PC-9 (cell line): ENCODE results near the gene PRCC. TPM values are rescaled to one million over a fixed set of nuclear protein-coding genes. Genes with fewer than 3 reads are reported as not detected.

Experiments used
- BruUV-seq: library from RNA; stranded (reverse); fragments of 400-500 nt; replicated peaks from 2 replicates; lab custom pipeline; 2021; lab: Mats Ljungman, UMichigan
- CTCF ChIA-PET: fragments of 300-600 bp; sonication (Branson Sonifier 250); formaldehyde crosslinking; loops from one replicate; lab custom pipeline; 2022; ENCODE audit warnings: antibody characterized with exemption; lab: Charles Lee
- POLR2A ChIA-PET: fragments of 300-600 bp; sonication (Branson Sonifier 250); formaldehyde crosslinking; loops from one replicate; lab custom pipeline; 2022; ENCODE audit warnings: antibody characterized with exemption; ENCODE audit not compliant: unreplicated experiment; lab: Charles Lee
- DNase-seq, 2 experiments: peaks; one replicate each; pipeline versions ENCODE4 v3.0.0 to v3.0.0-alpha.2; 2015 to 2022; ENCODE audit warnings: mixed read lengths in 1 of 2
- H2AFZ ChIP-seq: fragments of 200-600 bp; sonication (generic); 2 replicates; pipeline ENCODE4 v1.8.1; 2017; ENCODE audit warnings: antibody characterized with exemption
- H3F3A ChIP-seq: fragments of 200-600 bp; sonication (generic); 2 replicates; pipeline ENCODE4 v1.8.1; 2017; ENCODE audit warnings: antibody characterized with exemption, mild to moderate bottlenecking, low read depth; ENCODE audit not compliant: insufficient read depth
- H3K27ac ChIP-seq: fragments of 200-600 bp; sonication (generic); 2 replicates; pipeline ENCODE4 v1.6.1; 2016; ENCODE audit warnings: mixed run types
- H3K27me3 ChIP-seq: fragments of 200-600 bp; sonication (generic); 2 replicates; pipeline ENCODE4 v1.6.1; 2016; ENCODE audit warnings: low read depth, mixed run types; ENCODE audit not compliant: insufficient read depth
- H3K36me3 ChIP-seq: fragments of 200-600 bp; sonication (generic); 2 replicates; pipeline ENCODE4 v1.6.1; 2016; ENCODE audit warnings: low read depth, mixed run types
- H3K4me1 ChIP-seq: fragments of 200-600 bp; sonication (generic); replicated peaks from 2 replicates; pipeline ENCODE4 v1.6.1; 2016; ENCODE audit warnings: mixed run types; ENCODE audit not compliant: insufficient read depth
- H3K4me2 ChIP-seq: fragments of 200-600 bp; sonication (generic); 2 replicates; pipeline ENCODE4 v1.6.1; 2017; ENCODE audit warnings: mixed run types
- H3K4me3 ChIP-seq: fragments of 200-600 bp; sonication (generic); 2 replicates; pipeline ENCODE4 v1.6.1; 2016; ENCODE audit warnings: mixed run types
- H3K79me2 ChIP-seq: fragments of 200-600 bp; sonication (generic); 2 replicates; pipeline ENCODE4 v1.6.1; 2017; ENCODE audit warnings: low read depth, mixed run types
- H3K9me2 ChIP-seq: fragments of 200-600 bp; sonication (generic); 2 replicates; pipeline ENCODE4 v1.8.1; 2017; ENCODE audit warnings: mild to moderate bottlenecking; ENCODE audit not compliant: insufficient read depth
- H3K9me3 ChIP-seq: fragments of 200-600 bp; sonication (generic); 2 replicates; pipeline ENCODE4 v1.8.1; 2016; ENCODE audit warnings: low read depth; ENCODE audit not compliant: insufficient read depth
- H4K20me1 ChIP-seq: fragments of 200-600 bp; sonication (generic); 2 replicates; pipeline ENCODE4 v1.8.1; 2017; ENCODE audit not compliant: insufficient read depth
- EZH2 ChIP-seq: fragments of 200-600 bp; sonication (generic); IDR thresholded peaks from 2 replicates; pipeline ENCODE4 v1.8.0; 2017; ENCODE audit warnings: antibody characterized with exemption, low read depth
- intact Hi-C: fragments of 100-400 bp; cut with micrococcal nuclease; formaldehyde crosslinking; loops from one replicate; pipeline ENCODE4 v1.10.0; 2022; ENCODE audit not compliant: unreplicated experiment
- total RNA-seq: library from RNA; stranded (reverse); gene quantifications from 2 replicates; pipeline ENCODE4 v1.2.3, GENCODE V29; 2021
- TF ChIP-seq, protein P1 (sequence below): fragments of 200-600 bp; sonication (generic); conservative IDR thresholded peaks from 2 replicates; pipeline ENCODE4 v1.6.1; 2017; ENCODE audit warnings: mixed run types, antibody characterized with exemption, mild to moderate bottlenecking, moderate library complexity

The PRCC gene
- total RNA-seq, 1 experiment from 2014 or later = 56.6 TPM

DNA sequence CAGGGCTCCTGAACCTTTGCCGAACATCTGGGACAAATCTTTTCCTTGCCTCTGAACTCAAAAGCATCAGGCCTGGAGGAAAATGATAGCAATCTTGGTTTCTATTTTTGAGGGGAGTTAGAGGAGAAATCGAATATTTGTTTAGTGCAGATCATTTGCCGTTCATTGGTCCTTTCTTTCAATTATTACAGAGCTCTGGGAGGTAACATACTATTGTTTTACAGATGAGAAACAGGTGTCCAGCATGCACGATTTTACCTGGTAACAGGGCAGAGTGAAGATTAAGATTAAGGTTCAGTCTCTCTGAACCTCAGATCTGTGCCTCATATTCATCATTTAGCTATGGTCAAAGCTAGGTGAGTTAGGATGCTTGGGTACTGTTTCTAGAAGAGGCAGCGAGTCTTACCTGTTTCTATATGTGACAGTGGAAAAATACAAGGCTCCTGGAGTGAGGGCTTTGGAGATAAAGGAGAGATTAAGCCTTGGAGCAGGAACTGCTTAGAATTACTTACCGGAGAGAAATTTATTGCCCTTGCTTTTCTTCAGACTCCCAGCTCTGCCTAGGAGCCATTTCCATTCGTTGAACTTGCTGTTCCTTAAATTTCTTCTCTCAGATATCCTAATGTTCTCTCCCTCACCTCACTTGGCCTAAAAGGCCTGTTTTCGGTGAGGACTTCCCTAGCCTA is 1.4 kb downstream of the PRCC start:
- intact Hi-C loops = loop anchor here (5.0 kb wide), 1 partner anchor 76 kb away; no protein-coding TSS in a partner anchor
- H4K20me1 ChIP-seq = peaks cover 26% of the 10 kb centered on the region

DNA sequence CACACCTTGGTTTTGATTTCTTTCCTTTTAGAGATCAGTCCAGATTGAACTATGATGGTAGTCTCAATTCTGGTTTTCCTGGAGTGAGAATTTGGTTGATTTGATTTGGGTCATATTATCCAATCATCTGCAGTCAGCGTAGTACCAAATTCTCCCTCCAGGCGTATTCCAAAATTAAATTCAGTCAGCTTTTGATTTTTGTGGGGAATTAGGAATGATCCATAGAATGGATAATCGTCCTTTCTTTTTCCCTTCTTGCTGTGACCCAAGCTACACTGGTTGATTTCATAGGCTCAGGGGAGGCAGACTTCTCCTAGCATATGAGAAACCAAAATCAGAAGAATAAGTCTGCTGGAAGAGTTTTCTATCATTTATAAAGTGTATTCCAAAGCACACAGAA is 4.9 kb downstream of the PRCC start:
- Histone ChIP-seq H3K4me3 (no peak overlapping the region), H3K79me2 (peaks cover 94% of the 10 kb centered on the region), H3K27me3 (no peaks in the 10 kb centered on the region), H3K36me3 (peaks cover 20% of the 10 kb centered on the region; the same call in 1 of the 2 replicates), H2AFZ (no peak overlapping the region), H3K4me2 (no peak overlapping the region), H3K4me1 (peaks cover 9% of the 10 kb centered on the region), H3F3A (peaks cover 10% of the 10 kb centered on the region; the same call in 1 of the 2 replicates), H3K27ac (no peak overlapping the region), H3K9me2 (no peaks in the 10 kb centered on the region), H4K20me1 (peaks cover 50% of the 10 kb centered on the region), H3K9me3 (no peaks in the 10 kb centered on the region)
- TF ChIP-seq EZH2 = no peak
- TF ChIP-seq, protein P1, sequence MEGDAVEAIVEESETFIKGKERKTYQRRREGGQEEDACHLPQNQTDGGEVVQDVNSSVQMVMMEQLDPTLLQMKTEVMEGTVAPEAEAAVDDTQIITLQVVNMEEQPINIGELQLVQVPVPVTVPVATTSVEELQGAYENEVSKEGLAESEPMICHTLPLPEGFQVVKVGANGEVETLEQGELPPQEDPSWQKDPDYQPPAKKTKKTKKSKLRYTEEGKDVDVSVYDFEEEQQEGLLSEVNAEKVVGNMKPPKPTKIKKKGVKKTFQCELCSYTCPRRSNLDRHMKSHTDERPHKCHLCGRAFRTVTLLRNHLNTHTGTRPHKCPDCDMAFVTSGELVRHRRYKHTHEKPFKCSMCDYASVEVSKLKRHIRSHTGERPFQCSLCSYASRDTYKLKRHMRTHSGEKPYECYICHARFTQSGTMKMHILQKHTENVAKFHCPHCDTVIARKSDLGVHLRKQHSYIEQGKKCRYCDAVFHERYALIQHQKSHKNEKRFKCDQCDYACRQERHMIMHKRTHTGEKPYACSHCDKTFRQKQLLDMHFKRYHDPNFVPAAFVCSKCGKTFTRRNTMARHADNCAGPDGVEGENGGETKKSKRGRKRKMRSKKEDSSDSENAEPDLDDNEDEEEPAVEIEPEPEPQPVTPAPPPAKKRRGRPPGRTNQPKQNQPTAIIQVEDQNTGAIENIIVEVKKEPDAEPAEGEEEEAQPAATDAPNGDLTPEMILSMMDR = no peak
- ChIA-PET CTCF (no interaction called here), POLR2A (interaction anchor here (0.7 kb wide), 1 partner anchor 42 kb away, joined by 8 read pairs; no protein-coding TSS in a partner anchor)
- intact Hi-C loops = no loop called here
- BruUV-seq = no TSS peak
- no peak for DNase-seq

More for the DNA sequence above, 1.4 kb downstream of the PRCC start:
- H3K4me3 ChIP-seq = peak overlapping the region; percentile 96
- H3K27ac ChIP-seq = no peak overlapping the region
- H3K9me2 ChIP-seq = no peaks in the 10 kb centered on the region
- no peak for DNase-seq
- no peak overlapping the region for H2AFZ ChIP-seq
- H3K4me2 ChIP-seq = peak overlapping the region; percentile 90
- H3F3A ChIP-seq = peaks cover 8% of the 10 kb centered on the region
- no peaks in the 10 kb centered on the region for H3K9me3 ChIP-seq
- ChIA-PET POLR2A (interaction anchor here (0.5 kb wide), 1 partner anchor 73 kb away, joined by 3 read pairs; no protein-coding TSS in a partner anchor), CTCF (interaction anchor here (0.5 kb wide), 1 partner anchor 145 kb away, joined by 3 read pairs; no protein-coding TSS in a partner anchor)
- 0 out of 2 replicates have a peak, but pooled peaks cover 14% of the 10 kb centered on the region for H3K36me3 ChIP-seq
- H3K79me2 ChIP-seq = peaks cover 70% of the 10 kb centered on the region
- peaks cover 18% of the 10 kb centered on the region for H3K4me1 ChIP-seq
- BruUV-seq = no TSS peak
- TF ChIP-seq, protein P1 = no peak
- TF ChIP-seq EZH2 = no peak
- H3K27me3 ChIP-seq = no peaks in the 10 kb centered on the region

GRCh38 chr1:156772728-156773497 is 5.6 kb downstream of the PRCC start:
- no TSS peak for BruUV-seq
- intact Hi-C loops = no loop called here

More at GRCh38 chr1:156772728-156773497, 5.6 kb downstream of the PRCC start:
- no peaks in the 10 kb centered on the region for H3K9me2 ChIP-seq
- no peak for DNase-seq
- H3F3A ChIP-seq = peaks cover 17% of the 10 kb centered on the region; the same call in 1 of the 2 replicates
- H3K27ac ChIP-seq = no peak overlapping the region
- H3K27me3 ChIP-seq = no peaks in the 10 kb centered on the region
- peaks cover 94% of the 10 kb centered on the region for H3K79me2 ChIP-seq
- peaks cover 9% of the 10 kb centered on the region for H3K4me1 ChIP-seq
- H3K36me3 ChIP-seq = peaks cover 20% of the 10 kb centered on the region; the same call in 1 of the 2 replicates
- ChIA-PET CTCF (interaction anchor here (0.5 to 0.6 kb wide), 2 partner anchors 44 to 54 kb away, joined by 3 read pairs; no protein-coding TSS in a partner anchor), POLR2A (interaction anchor here (0.7 kb wide), 1 partner anchor 42 kb away, joined by 8 read pairs; no protein-coding TSS in a partner anchor)
- H3K9me3 ChIP-seq = no peaks in the 10 kb centered on the region
- H3K4me3 ChIP-seq = no peak overlapping the region
- H3K4me2 ChIP-seq = no peak overlapping the region
- no peak overlapping the region for H2AFZ ChIP-seq
- peaks cover 57% of the 10 kb centered on the region for H4K20me1 ChIP-seq
- no peak for TF ChIP-seq EZH2
- TF ChIP-seq, protein P1 = no peak
